Fibroblast of the aortic adventitia (primary cell): ENCODE data around the gene WNT5A. TPM values are rescaled to one million over a fixed set of nuclear protein-coding genes. Genes with fewer than 3 reads are reported as not detected.

Experiments used
- DNase-seq: peaks from one replicate; pipeline ENCODE4 v3.0.0-alpha.2; 2010; ENCODE audit warnings: low read depth
- H3K4me3 ChIP-seq: 2 replicates; pipeline ENCODE4 v1.5.1; 2011; ENCODE audit warnings: low read depth, mild to moderate bottlenecking, control low read depth, low read length, moderate library complexity
- CTCF ChIP-seq: IDR thresholded peaks from 2 replicates; pipeline ENCODE4 v1.5.1; 2011; ENCODE audit warnings: mild to moderate bottlenecking, low read length, control low read depth, inconsistent platforms; ENCODE audit not compliant: insufficient read depth
- total RNA-seq: library from RNA; depleted of rRNA; stranded (reverse); fragments of >200 nt; gene quantifications from 2 replicates; pipeline ENCODE4 v1.2.3, GENCODE V29; 2012; ENCODE audit warnings: low replicate concordance

WNT5A gene
- total RNA-seq, 1 donor = 42.4 TPM

DNA sequence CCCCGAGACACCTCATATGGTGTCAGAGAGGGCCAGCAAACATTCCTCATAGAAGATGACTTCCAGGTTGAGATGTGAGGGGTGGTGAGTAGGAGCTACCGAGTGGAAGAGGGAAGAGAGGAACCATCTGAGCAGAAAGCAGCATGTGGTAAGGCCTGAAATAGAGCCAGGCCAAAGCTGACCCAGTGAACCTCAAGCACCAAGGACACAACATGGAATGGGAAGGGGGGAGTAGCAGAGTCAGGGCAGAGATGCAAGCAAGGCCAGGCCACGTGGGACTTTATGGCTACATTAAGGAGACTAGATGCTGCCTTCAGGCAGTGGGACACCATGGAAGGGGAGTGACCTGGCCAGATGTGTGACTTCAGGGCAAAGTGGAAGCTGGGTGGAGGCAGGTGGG is 38.3 kb upstream of the WNT5A start:
- DNase-seq = no peak
- no peak for TF ChIP-seq CTCF

GRCh38 chr3:55524565-55525244 is 37.6 kb upstream of the WNT5A start:
- no peak overlapping the region for H3K4me3 ChIP-seq
- DNase-seq = peak; percentile 87
- TF ChIP-seq CTCF = no peak

More for the DNA sequence above, 38.3 kb upstream of the WNT5A start:
- no peak overlapping the region for H3K4me3 ChIP-seq

DNA sequence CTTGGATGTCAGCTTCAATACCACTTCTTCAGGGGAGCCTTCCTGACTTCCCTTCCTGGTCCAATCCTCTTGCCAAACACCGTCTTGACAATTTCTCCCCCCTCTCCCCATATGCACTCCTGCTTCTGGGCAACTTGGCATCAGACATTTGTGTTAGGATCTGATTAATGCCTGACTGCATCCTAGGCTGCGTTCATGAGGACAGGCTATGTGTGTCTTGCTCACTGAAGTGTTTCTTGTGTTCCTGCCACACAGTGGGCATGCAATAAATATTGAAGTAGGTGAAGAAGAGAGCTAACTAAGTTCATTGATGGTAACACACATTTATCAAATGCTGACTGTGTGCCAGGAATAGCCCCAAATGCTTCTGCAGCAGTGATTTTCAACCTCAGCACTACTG is 36.4 kb upstream of the WNT5A start:
- DNase-seq = no peak
- no peak for TF ChIP-seq CTCF

GRCh38 chr3:55521738-55522421 is 34.8 kb upstream of the WNT5A start:
- DNase-seq = peak; percentile 29
- TF ChIP-seq CTCF = no peak
- H3K4me3 ChIP-seq = no peak overlapping the region

More for the DNA sequence above, 36.4 kb upstream of the WNT5A start:
- H3K4me3 ChIP-seq = no peak overlapping the region

DNA sequence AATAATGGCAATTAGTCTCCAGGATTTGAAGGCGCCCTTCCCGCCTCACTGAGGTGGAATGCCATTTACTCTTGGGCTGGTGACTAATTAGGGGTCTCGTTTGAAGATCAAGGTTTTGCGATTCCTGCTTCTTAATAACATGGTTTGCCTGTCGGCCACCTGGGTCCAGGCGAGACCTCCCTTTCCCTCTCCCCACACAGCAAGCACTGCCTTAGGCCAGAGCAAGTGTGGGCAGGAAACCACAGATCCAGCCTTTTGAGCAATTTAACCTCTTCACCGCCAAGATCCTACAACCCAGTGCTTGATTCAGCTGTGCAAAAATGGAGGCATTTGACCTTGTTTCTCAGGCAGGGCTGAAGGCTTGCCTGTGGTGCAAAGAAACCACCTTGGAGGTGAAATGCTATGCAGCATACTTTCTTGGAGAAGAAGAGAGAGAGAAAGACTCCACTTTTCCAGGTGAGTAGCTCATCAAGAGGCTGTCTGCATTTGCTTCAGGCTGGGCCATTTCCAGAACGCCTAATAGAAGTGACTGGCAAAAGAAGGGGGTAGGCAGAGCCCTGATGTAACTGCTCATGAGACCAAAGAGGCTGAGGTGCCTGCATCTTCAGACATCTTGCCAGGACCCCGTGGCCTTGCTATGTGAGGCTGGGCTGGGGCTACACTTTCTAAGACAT is 34.1 kb upstream of the WNT5A start:
- no peak overlapping the region for H3K4me3 ChIP-seq
- TF ChIP-seq CTCF = no peak
- DNase-seq = no peak

DNA sequence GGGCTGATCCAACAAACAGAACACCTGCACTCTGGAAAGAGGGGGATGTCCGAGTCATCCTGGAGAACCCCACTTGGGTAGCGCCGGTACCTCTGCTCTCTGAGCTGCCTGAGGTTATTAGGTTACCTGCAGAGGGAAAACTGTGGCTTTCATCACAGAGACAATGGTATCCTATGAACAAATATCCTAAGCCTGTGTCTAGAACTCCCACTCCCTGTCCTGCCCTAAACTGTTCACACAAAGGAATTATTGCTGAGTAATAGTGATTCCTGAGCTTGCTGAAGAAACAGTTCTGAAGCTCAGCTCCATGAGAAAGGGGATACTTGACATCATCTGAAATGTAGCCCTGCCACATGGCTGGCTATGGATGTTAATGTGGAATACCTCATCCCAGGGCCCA is 31.9 kb upstream of the WNT5A start:
- no peak overlapping the region for H3K4me3 ChIP-seq
- peak; percentile 45 for DNase-seq
- TF ChIP-seq CTCF = no peak
